Hematopoietic multipotent progenitor cell treated with erythropoietin and hydrocortisone succinate and interleukin-3 and kit ligand, for 8 days (in vitro differentiated cells): ENCODE measurements around the gene ASIC4.

Experiments
- DNase-seq: peaks from one replicate; pipeline ENCODE4 v3.0.0-alpha.2; 2015

The ASIC4 gene

DNA sequence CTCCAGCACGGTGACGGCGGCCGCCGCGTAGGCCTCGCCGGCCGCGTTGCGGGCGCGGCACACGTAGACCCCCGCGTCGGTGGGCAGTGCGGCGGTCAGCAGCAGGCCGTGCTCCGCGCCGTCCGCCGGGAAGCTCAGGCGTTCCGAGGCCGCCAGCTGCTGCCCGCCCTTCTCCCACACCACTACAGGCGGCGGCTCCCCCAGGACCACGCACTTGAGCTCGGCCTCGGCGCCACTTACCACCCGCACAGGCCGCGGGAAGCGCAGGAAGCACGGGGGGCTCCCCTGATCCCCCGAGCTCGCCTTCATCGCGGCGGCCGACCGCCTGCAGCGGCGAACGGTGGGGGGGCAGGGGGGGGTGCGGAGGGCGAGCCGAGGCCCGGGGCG, 56.6 kb downstream of the ASIC4 start:
- DNase-seq, result no peak

DNA sequence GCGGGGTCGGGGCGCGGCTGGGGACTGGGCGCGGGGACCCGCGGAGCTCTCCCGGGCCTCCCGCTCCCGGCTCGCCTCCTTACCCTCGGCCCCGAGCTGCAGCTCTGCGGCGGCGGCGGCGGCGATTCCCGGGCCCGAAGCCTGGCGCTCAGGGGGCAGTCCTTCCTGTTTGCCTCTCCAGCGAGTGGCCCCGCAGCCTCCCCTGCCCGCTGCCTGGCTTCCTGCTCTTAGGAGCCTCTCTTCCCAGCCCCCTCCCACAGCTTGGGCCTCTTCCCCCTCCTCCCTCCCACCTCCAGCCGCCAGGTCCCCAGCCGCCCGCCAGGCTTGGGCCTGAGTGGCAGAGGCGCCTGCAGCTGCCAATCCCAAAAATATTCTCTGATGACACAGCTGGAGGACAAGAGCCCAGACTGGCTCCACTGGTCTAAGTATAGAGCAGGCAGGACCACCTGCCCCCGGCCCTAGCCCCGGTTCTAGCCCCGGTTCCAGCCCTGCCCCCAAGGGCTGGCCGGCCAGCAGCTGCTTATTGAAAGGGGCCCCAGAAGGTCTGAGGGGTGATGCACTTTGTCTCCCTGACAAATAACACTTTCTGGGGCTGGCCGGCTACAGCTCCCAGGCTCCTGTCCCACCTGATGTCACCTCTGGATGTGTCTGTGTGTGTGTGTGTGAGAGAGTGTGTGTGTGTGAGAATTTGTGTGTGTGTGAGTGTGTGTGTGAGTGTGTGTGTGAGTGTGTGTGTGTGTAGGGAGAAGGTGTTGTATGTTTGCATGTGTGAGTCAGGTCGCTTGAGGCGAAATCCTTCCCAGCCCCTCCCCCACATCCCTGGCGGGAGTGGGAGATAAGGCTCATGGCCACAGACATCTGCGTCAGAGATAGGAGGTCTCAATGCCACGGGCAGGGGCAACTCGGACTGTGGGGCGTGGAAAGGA, 57.3 kb downstream of the ASIC4 start, which contains the start of gene OBSL1:
TSS of gene OBSL1 (minus strand) at position 229 of the 926 bp plus-strand sequence. CDS start 307 bp downstream, outside the sequence.
- peak; percentile 75 for DNase-seq

DNA sequence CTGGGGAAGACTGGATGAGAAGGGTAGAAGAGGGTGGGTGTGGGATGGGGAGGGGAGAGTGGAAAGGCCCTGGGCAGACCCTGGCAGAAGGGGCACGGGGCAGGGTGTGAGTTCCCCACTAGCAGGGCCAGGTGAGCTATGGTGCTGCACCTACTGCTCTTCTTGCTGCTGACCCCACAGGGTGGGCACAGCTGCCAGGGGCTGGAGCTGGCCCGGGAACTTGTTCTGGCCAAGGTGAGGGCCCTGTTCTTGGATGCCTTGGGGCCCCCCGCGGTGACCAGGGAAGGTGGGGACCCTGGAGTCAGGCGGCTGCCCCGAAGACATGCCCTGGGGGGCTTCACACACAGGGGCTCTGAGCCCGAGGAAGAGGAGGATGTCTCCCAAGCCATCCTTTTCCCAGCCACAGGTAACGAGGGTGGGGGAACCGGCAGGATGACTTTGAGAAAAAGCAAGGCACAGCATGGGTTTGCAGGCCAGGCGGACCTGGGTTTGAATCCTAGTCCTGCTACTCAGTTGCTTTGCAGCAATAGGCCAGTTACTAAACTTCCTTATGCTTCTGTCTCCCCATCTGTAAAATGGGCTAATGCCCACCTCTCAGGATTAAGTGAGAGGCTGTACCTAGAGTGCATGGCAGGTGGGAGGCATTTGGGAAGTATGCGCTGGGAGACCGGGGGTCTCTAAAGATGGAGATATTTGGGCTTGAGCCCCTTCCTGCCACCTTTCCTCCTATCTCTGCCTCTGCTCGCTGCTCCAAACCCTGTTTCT, 58.1 kb downstream of the ASIC4 start, which contains the start of gene INHA:
TSS of gene INHA (plus strand) at position 74 of the 765 bp plus-strand sequence. CDS start at position 139, 65 bp downstream.
- no peak for DNase-seq

DNA sequence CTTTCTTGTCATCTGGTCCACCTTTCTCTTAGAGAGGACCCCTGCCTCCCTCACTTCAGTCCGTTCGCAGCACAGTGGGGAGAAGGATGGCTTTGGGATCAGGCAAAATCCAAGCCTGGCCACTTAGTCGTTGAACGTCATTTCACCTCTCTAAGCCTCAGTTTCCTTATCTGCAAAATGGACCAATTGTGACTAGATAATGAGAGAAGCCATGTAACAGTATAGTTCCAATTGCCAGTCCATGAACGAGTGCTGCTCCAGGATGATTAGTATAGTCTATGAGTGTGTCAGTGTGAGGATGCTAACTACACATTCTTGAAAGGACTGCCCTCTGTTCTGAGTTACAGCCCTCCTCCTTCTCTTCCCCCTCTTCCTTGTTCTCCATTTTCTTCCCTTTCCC, 58.9 kb downstream of the ASIC4 start:
- DNase-seq, result no peak

DNA sequence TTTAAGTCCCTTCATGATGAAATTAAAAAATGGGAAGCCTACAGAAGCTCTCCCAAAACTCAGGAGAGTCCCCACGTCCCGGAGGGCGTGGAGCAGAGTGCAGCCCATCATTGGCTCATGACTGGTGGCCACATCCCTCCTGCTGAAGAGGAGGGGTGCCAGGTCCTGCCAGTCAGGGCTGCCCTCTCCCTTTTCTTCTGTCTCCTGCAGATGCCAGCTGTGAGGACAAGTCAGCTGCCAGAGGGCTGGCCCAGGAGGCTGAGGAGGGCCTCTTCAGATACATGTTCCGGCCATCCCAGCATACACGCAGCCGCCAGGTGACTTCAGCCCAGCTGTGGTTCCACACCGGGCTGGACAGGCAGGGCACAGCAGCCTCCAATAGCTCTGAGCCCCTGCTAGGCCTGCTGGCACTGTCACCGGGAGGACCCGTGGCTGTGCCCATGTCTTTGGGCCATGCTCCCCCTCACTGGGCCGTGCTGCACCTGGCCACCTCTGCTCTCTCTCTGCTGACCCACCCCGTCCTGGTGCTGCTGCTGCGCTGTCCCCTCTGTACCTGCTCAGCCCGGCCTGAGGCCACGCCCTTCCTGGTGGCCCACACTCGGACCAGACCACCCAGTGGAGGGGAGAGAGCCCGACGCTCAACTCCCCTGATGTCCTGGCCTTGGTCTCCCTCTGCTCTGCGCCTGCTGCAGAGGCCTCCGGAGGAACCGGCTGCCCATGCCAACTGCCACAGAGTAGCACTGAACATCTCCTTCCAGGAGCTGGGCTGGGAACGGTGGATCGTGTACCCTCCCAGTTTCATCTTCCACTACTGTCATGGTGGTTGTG, 60.4 kb downstream of the ASIC4 start:
- DNase-seq, result no peak

DNA sequence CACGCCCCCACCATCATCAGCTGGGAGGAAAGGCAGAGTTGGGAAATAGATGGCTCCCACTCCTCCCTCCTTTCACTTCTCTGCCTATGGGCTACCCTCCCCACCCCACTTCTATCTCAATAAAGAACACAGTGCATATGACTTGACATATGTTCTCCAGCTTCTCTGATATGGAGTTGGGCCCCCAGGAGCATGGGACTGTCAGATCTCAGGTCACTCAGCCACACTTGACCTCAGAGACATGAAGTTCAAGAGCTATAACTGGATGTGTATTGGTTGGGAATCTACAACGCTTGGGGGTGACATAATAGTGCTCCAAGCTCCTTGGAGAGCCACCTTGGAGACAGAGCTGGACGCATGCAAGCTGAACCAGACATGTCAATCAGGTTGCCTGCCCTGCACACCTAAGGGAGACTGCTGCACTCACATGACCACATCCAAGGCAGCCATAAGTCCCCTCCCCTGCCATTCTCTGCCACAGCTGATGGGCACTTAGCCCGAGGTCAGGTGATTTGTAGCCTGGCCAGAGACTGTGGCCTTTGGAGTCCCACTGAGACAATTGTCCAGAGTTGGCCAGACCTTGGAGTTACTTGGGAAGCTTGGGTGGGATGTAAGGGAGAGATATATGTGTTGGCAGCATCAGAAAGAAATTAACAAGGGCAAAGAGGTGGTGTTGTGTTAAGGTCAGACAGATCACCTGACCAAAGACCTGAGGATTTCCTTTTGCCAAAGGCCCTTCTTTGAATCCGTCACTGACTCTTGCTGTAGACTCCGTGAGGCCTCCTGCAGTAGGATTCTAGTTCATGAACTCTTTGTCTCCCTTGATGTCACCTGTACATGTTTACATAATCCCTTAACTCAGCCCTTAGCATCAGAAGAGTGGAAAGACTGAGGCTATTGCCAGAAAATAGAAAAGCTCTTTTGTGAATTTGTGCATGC, 61.6 kb downstream of the ASIC4 start:
- no peak for DNase-seq

DNA sequence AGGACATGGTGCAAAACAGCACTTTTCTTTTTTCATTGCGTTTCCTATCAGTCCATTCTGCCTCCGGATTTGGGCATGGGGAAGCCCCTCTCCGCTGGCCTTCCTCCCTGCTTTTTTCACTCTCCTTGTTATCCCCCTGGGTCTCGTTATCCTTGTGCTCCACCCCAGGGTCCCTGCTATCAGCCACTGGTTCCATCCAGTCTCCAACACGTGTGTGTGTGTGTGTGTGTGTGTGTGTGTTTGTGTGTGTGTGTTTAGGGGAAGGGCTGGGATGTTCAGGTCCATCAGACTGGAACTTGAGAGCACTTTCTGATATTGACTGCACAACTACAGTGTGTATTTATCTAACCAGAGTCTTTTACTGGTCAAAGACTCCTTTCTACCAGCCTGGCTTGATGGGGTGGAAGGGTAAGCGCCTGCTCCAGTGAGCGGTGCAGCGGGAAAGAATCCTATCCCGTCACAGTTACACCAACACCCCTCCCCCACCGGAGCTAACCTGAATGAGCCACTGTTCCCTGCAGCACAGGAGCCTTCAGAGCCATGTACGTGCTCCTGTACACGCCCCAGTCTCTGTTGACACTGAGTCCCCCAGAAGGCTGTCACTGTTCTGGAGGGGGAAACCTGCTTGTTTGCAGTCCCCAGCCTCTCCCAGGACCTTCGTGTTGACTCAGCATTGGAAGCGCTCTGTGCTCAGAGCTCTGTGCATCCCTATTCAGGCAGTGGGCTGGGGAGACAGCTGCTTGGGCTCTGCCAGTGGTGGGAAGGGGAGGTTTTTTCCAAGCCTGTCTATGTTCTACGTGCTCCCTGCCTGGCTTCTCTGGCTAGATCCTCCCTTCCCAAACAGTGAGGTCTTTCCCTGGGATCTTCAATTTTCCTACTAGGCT, 62.5 kb downstream of the ASIC4 start:
- DNase-seq, result no peak

DNA sequence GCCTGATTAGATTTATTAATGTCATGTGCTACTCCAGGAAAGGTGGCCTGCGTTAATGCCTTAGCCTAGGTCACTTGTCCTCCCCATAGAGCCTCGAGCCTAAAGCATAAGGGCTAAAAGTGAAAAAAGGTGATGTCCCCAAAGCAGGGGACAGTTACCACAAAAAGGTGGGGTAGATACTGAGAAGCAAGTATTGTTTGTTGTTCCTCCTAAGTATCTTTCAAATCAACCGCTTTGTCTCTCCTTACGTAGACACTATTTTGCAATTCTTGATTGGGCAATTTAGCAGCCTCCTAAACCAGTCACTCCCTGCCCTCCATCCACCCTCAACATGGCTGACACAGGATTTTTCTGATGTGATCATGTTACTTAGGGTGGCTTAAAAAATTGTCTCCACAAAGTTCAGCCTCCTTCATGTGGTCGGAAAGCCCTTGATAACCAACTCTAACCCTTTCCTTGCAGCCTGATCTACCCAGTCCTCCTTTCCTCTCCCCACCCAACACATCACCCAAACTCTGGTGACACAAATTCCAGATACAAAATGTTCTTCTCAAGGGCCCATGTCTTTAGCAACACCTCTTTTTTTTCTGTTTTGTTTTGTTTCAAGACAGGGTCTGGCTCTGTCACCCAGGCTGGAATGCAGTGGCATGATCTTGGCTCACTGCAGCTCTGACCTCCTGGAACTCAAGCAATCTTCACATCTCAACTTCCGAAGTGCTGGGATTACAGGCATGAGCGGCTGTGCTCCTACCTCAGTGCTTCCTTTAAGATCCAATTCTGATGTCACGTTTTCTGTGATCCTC, 64.7 kb downstream of the ASIC4 start:
- DNase-seq, result no peak

DNA sequence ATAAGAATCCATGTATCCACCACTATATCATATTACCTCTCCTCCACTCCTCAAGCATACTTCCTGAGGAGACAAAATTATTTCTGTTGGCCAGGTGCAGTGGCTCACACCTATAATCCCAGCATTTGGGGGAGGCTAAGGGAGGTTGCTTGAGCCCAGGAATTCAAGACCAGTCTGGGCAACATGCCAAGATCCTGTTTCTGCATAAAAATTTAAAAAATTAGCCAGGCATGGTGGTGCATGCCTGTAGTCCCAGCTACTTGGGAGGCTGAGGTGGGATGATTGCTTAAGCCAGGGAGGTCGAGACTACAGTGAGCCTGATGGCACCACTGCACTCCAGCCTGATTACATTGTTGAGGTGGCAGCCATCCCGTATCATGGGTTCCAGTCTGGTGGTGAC, 67.1 kb downstream of the ASIC4 start:
- DNase-seq, result no peak
